Endothelial cell of umbilical vein (primary cell): Measurements from ENCODE around the gene LSM6. TPM values are rescaled to one million over a fixed set of nuclear protein-coding genes. Genes with fewer than 3 reads are reported as not detected.

Source experiments
- BruUV-seq: library from RNA; stranded (reverse); fragments of 400-500 nt; replicated peaks from 2 replicates; lab custom pipeline; 2021; lab: Mats Ljungman, UMichigan
- CTCF ChIA-PET: fragments of 300-600, 350-600 bp; sonication (Branson Sonifier 250); formaldehyde crosslinking; loops from one replicate; lab custom pipeline; 2021; ENCODE audit warnings: antibody characterized with exemption, inconsistent platforms; lab: Charles Lee
- POLR2A ChIA-PET: fragments of 300-600, 350-600 bp; sonication (Branson Sonifier 250); formaldehyde crosslinking; loops from one replicate; lab custom pipeline; 2021; ENCODE audit warnings: antibody characterized with exemption, inconsistent platforms; lab: Charles Lee
- DNase-seq: peaks from one replicate; pipeline ENCODE4 v3.0.0-alpha.2; 2011; ENCODE audit warnings: low read depth, low spot score
- FAIRE-seq: peaks from 2 replicates; lab custom pipeline; 2011; peaks lifted over from hg19 to GRCh38; lab: Jason Lieb, UNC
- H2AFZ ChIP-seq: 2 replicates; pipeline ENCODE4 v1.6.0; 2012; ENCODE audit warnings: low read depth, low read length, control low read depth, inconsistent platforms
- H3K27ac ChIP-seq: 2 replicates; pipeline ENCODE4 v1.5.1; 2011; ENCODE audit warnings: low read depth, mild to moderate bottlenecking, control low read depth, low read length, moderate library complexity; ENCODE audit not compliant: insufficient read depth
- H3K27me3 ChIP-seq, 2 experiments: 2 replicates each; pipeline versions ENCODE4 v1.6.0 to v1.6.1; 2011; ENCODE audit warnings: low read length in 2 of 2, mixed read lengths in 1 of 2; ENCODE audit not compliant: control insufficient read depth in 2 of 2, insufficient read depth in 2 of 2
- H3K36me3 ChIP-seq, 2 experiments: 2 replicates in 1 of 2; 3 replicates in 1 of 2; pipeline ENCODE4 v1.5.1; 2011; ENCODE audit warnings: low read length in 2 of 2, mild to moderate bottlenecking in 1 of 2, moderate library complexity in 1 of 2; ENCODE audit not compliant: control insufficient read depth in 2 of 2, insufficient read depth in 2 of 2; ENCODE audit errors: extremely low read depth in 1 of 2
- H3K4me1 ChIP-seq: 3 replicates; pipeline ENCODE4 v1.5.1; 2011; ENCODE audit warnings: mild to moderate bottlenecking, low read length; ENCODE audit not compliant: control insufficient read depth, insufficient read depth; ENCODE audit errors: extremely low read depth
- H3K4me2 ChIP-seq: 2 replicates; pipeline ENCODE4 v1.6.1; 2011; ENCODE audit warnings: low read length, control low read depth, mixed read lengths; ENCODE audit not compliant: insufficient read depth
- H3K4me3 ChIP-seq, 3 experiments: fragments of 200-600 bp in 1 of 3; sonication (generic), shearing (Covaris generic) in 1 of 3; replicated peaks in 1 of 3; 2 replicates each; pipeline ENCODE4 v1.5.1; 2011 to 2016; ENCODE audit warnings: control low read depth in 3 of 3, low read length in 3 of 3, mild to moderate bottlenecking in 2 of 3, inconsistent platforms in 1 of 3, low read depth in 1 of 3, moderate library complexity in 1 of 3; ENCODE audit not compliant: insufficient read depth in 1 of 3
- H3K79me2 ChIP-seq: 2 replicates; pipeline ENCODE4 v1.6.0; 2012; ENCODE audit warnings: low read length, inconsistent platforms; ENCODE audit not compliant: control insufficient read depth, insufficient read depth
- H3K9ac ChIP-seq: replicated peaks from 2 replicates; pipeline ENCODE3; 2011; ENCODE audit warnings: low read length, control low read depth; ENCODE audit not compliant: insufficient read depth; ENCODE audit errors: extremely low read depth
- H3K9me1 ChIP-seq: replicated peaks from 3 replicates; pipeline ENCODE4 v1.6.0; 2011; ENCODE audit warnings: mild to moderate bottlenecking, low read length; ENCODE audit not compliant: control insufficient read depth, insufficient read depth; ENCODE audit errors: extremely low read depth
- H3K9me3 ChIP-seq: replicated peaks from 2 replicates; pipeline ENCODE4 v1.5.1; 2012; ENCODE audit warnings: low read length, inconsistent platforms; ENCODE audit not compliant: control insufficient read depth, insufficient read depth
- H4K20me1 ChIP-seq: replicated peaks from 2 replicates; pipeline ENCODE3; 2011; ENCODE audit warnings: mild to moderate bottlenecking, low read length; ENCODE audit not compliant: control insufficient read depth, insufficient read depth; ENCODE audit errors: extremely low read depth
- EZH2 ChIP-seq: IDR thresholded peaks from 2 replicates; pipeline ENCODE4 v1.6.1; 2012; ENCODE audit warnings: borderline replicate concordance, low read depth, mild to moderate bottlenecking, moderate library complexity, low read length, inconsistent platforms; ENCODE audit not compliant: severe bottlenecking
- FOS ChIP-seq: IDR thresholded peaks from 2 replicates; pipeline ENCODE4 v1.6.1; 2011; ENCODE audit warnings: mild to moderate bottlenecking, low read length, moderate library complexity, borderline replicate concordance; ENCODE audit not compliant: insufficient read depth
- GATA2 ChIP-seq: IDR thresholded peaks from 2 replicates; pipeline ENCODE4 v1.7.0; 2011; ENCODE audit warnings: low read depth, mild to moderate bottlenecking, moderate library complexity, mixed read lengths, low read length; ENCODE audit not compliant: insufficient read length, insufficient read depth
- MYC ChIP-seq: IDR thresholded peaks from one replicate; pipeline ENCODE4 v1.6.1; 2011; ENCODE audit warnings: mild to moderate bottlenecking, low read depth, low read length
- POLR2A ChIP-seq: IDR thresholded peaks from 2 replicates; pipeline ENCODE4 v1.6.1; 2012; ENCODE audit warnings: low read depth, mild to moderate bottlenecking, control low read depth, low read length
- POLR2AphosphoS5 ChIP-seq: IDR thresholded peaks from 2 replicates; pipeline ENCODE4 v1.6.1; 2012; ENCODE audit warnings: low read depth, mild to moderate bottlenecking, control low read depth, low read length, moderate library complexity; ENCODE audit not compliant: insufficient read depth
- dilution Hi-C: fragments of 300-500 bp; cut with MboI; formaldehyde crosslinking; loops from one replicate; pipeline ENCODE4 v1.15.0; 2019; ENCODE audit warnings: low sequenced_read_pairs; ENCODE audit not compliant: extremely low pct_ligation_motif_present
- intact Hi-C: fragments of 100-400 bp; cut with micrococcal nuclease; formaldehyde crosslinking; loops from one replicate; pipeline ENCODE4 v1.10.0; 2022
- polyA plus RNA-seq, 4 experiments: library from polyadenylated mRNA; depleted of rRNA in 3 of 4; stranded (reverse) in 3 of 4; unstranded in 1 of 4; fragments of >200 nt; gene quantifications; 2 replicates each; pipeline versions ENCODE4 v1.2.1 to v1.2.3, GENCODE V29; 2011 to 2012; ENCODE audit warnings: missing spikeins in 1 of 4
- total RNA-seq: library from RNA; stranded (reverse); gene quantifications from 2 replicates; pipeline ENCODE4 v1.2.3, GENCODE V29; 2021
- TF ChIP-seq, protein P1 (sequence below): IDR thresholded peaks from 2 replicates; pipeline ENCODE4 v1.6.1; 2011; ENCODE audit not compliant: insufficient read depth, insufficient read length
- TF ChIP-seq, protein P2 (sequence below), 2 donors: IDR thresholded peaks; 1 replicate in 1 of 2; 2 replicates in 1 of 2; pipeline ENCODE4 v1.5.1; 2011; ENCODE audit warnings: low read length in 2 of 2, mild to moderate bottlenecking in 2 of 2, moderate library complexity in 2 of 2, control low read depth in 1 of 2, inconsistent platforms in 1 of 2, low read depth in 1 of 2; ENCODE audit not compliant: insufficient read depth in 1 of 2; ENCODE audit errors: extremely low read depth in 1 of 2

Gene LSM6
- total and polyA plus RNA-seq, 2 donors (not counting 3 experiments of a cell fraction or from before 2014, with no cell fraction given): 20.3 to 43.1 TPM

DNA sequence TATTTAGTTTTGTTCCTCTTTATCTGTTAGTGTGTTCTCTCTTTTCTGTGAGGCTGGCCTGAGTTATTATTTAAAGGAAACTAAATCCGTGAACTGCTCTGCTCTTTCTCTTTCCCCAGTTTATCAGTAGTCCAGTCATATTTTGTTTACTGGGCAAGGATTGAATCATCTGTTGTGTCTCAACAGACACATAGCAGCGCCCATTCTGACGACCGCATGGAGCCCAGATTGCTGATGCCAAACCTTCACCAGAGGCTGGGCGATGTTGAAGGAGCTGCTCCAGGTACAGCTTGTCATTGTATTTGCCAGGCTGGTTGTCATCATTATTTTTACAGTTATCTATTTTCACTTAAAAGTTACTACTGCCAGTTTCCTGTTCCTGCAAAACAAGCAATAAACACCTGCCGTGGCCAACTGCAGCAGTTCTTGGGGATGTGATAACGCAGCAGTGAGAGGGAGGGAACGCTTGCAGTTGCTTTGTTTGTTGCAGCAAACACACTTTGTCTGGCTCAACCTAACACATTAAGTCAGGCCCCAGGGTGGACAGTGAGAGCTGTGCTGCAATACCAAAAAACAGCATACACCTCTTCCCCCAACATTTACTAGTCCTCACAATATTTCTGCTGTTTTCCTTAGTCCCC, 48.9 kb downstream of the LSM6 start:
- Histone ChIP-seq H3K4me2 (no peak overlapping the region), H3K27ac (no peak overlapping the region), H4K20me1 (no peaks in the 10 kb centered on the region), H3K79me2 (no peaks in the 10 kb centered on the region), H3K9me1 (no peaks in the 10 kb centered on the region), H3K4me1 (no peaks in the 10 kb centered on the region), H3K9me3 (no peaks in the 10 kb centered on the region), H3K36me3 (no peaks in the 10 kb centered on the region), H3K4me3 (no peak overlapping the region), H3K27me3 (peaks cover 3 to 9% of the 10 kb centered on the region in 2 experiments), H3K9ac (no peak overlapping the region), H2AFZ (no peak overlapping the region)
- CTCF ChIA-PET: no interaction called here
- DNase-seq: no peak
- TF ChIP-seq, protein P1, sequence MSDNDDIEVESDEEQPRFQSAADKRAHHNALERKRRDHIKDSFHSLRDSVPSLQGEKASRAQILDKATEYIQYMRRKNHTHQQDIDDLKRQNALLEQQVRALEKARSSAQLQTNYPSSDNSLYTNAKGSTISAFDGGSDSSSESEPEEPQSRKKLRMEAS: no peak
- TF ChIP-seq EZH2 (no peak), MYC (no peak), FOS (no peak), POLR2AphosphoS5 (no peak), POLR2A (no peak), GATA2 (no peak)
- TF ChIP-seq, protein P2, sequence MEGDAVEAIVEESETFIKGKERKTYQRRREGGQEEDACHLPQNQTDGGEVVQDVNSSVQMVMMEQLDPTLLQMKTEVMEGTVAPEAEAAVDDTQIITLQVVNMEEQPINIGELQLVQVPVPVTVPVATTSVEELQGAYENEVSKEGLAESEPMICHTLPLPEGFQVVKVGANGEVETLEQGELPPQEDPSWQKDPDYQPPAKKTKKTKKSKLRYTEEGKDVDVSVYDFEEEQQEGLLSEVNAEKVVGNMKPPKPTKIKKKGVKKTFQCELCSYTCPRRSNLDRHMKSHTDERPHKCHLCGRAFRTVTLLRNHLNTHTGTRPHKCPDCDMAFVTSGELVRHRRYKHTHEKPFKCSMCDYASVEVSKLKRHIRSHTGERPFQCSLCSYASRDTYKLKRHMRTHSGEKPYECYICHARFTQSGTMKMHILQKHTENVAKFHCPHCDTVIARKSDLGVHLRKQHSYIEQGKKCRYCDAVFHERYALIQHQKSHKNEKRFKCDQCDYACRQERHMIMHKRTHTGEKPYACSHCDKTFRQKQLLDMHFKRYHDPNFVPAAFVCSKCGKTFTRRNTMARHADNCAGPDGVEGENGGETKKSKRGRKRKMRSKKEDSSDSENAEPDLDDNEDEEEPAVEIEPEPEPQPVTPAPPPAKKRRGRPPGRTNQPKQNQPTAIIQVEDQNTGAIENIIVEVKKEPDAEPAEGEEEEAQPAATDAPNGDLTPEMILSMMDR (IDR thresholded peaks at IDR 0.05; ENCODE audit: extremely low read depth in 1 of 2, insufficient read depth in 1 of 2, low read depth in 1 of 2, low read length in 2 of 2): no peak
- intact Hi-C loops: loop anchor here (1.0 kb wide), 1 partner anchor 23 kb away; no protein-coding TSS in a partner anchor
- FAIRE-seq: no peak
- no TSS peak for BruUV-seq
- POLR2A ChIA-PET: no interaction called here
- dilution Hi-C loops: no loop called here
